OCI-LY1 (cell line): Measurements from ENCODE around the gene SCD.
"Not testable (repeated sequence)": the region's sequence is repeated elsewhere in the genome, so short reads cannot be mapped to it uniquely, and the experiment has no call there.

Experiments used
- H2AFZ ChIP-seq: fragments of 200-600 bp; sonication (generic), shearing (Covaris generic); 2 replicates; pipeline ENCODE4 v1.6.0; 2014; ENCODE audit warnings: antibody characterized with exemption, mild to moderate bottlenecking, low read length
- H3F3A ChIP-seq: fragments of 200-600 bp; sonication (generic), shearing (Covaris generic); 2 replicates; pipeline ENCODE4 v1.6.0; 2014; ENCODE audit warnings: mild to moderate bottlenecking, antibody characterized with exemption, low read length, moderate library complexity; ENCODE audit not compliant: insufficient read depth
- H3K27ac ChIP-seq: fragments of 200-600 bp; sonication (generic); 2 replicates; pipeline ENCODE4 v1.5.1; 2014; ENCODE audit warnings: low read length, mixed run types, mild to moderate bottlenecking, low read depth; ENCODE audit not compliant: poor library complexity, severe bottlenecking
- H3K27me3 ChIP-seq: fragments of 200-600 bp; sonication (generic); 2 replicates; pipeline ENCODE4 v1.6.0; 2014; ENCODE audit warnings: antibody characterized with exemption, mild to moderate bottlenecking, low read length, moderate library complexity; ENCODE audit not compliant: insufficient read depth
- H3K36me3 ChIP-seq: fragments of 200-600 bp; sonication (generic); 2 replicates; pipeline ENCODE4 v1.6.1; 2014; ENCODE audit warnings: mild to moderate bottlenecking, antibody characterized with exemption, low read length, moderate library complexity, mixed read lengths; ENCODE audit not compliant: insufficient read depth
- H3K4me1 ChIP-seq: fragments of 200-600 bp; sonication (generic); 2 replicates; pipeline ENCODE4 v1.5.1; 2014; ENCODE audit warnings: mild to moderate bottlenecking, low read length, moderate library complexity; ENCODE audit not compliant: insufficient read depth, severe bottlenecking
- H3K4me2 ChIP-seq: fragments of 200-600 bp; sonication (generic), shearing (Covaris generic); 2 replicates; pipeline ENCODE4 v1.6.1; 2014; ENCODE audit warnings: low read length
- H3K4me3 ChIP-seq: fragments of 200-600 bp; sonication (generic); 2 replicates; pipeline ENCODE4 v1.5.1; 2014; ENCODE audit warnings: low read length, low read depth, mild to moderate bottlenecking, mixed read lengths; ENCODE audit not compliant: poor library complexity, severe bottlenecking
- H3K79me2 ChIP-seq: fragments of 200-600 bp; shearing (Covaris generic); 2 replicates; pipeline ENCODE4 v1.6.1; 2016; ENCODE audit warnings: mixed run types, low read length, mixed read lengths; ENCODE audit not compliant: insufficient read depth
- H3K9ac ChIP-seq: fragments of 200-600 bp; sonication (generic), shearing (Covaris generic); 2 replicates; pipeline ENCODE4 v1.6.1; 2014; ENCODE audit warnings: mild to moderate bottlenecking, low read length, mixed read lengths
- H3K9me2 ChIP-seq: fragments of 200-600 bp; sonication (generic), shearing (Covaris generic); 2 replicates; pipeline ENCODE4 v1.6.1; 2014; ENCODE audit warnings: low read depth, mild to moderate bottlenecking, low read length, mixed read lengths
- H3K9me3 ChIP-seq: fragments of 200-600 bp; shearing (Covaris generic); 2 replicates; pipeline ENCODE4 v1.6.1; 2014; ENCODE audit warnings: low read length, mixed read lengths
- H4K20me1 ChIP-seq: fragments of 200-600 bp; sonication (generic), shearing (Covaris generic); 2 replicates; pipeline ENCODE4 v1.6.0; 2016; ENCODE audit warnings: mild to moderate bottlenecking, low read length; ENCODE audit not compliant: insufficient read depth
- EZH2 ChIP-seq: fragments of 200-600 bp; sonication (generic), shearing (Covaris generic); IDR thresholded peaks from 2 replicates; pipeline ENCODE4 v1.8.0; 2017; ENCODE audit warnings: borderline replicate concordance, mixed run types, mild to moderate bottlenecking, antibody characterized with exemption, low read length, moderate library complexity, mixed read lengths
- TF ChIP-seq, protein P1 (sequence below): fragments of 200-600 bp; sonication (generic), shearing (Covaris generic); IDR thresholded peaks from 2 replicates; pipeline ENCODE4 v1.5.1; 2017; ENCODE audit warnings: mild to moderate bottlenecking, antibody characterized with exemption, low read length, moderate library complexity, mixed read lengths

Gene SCD

DNA sequence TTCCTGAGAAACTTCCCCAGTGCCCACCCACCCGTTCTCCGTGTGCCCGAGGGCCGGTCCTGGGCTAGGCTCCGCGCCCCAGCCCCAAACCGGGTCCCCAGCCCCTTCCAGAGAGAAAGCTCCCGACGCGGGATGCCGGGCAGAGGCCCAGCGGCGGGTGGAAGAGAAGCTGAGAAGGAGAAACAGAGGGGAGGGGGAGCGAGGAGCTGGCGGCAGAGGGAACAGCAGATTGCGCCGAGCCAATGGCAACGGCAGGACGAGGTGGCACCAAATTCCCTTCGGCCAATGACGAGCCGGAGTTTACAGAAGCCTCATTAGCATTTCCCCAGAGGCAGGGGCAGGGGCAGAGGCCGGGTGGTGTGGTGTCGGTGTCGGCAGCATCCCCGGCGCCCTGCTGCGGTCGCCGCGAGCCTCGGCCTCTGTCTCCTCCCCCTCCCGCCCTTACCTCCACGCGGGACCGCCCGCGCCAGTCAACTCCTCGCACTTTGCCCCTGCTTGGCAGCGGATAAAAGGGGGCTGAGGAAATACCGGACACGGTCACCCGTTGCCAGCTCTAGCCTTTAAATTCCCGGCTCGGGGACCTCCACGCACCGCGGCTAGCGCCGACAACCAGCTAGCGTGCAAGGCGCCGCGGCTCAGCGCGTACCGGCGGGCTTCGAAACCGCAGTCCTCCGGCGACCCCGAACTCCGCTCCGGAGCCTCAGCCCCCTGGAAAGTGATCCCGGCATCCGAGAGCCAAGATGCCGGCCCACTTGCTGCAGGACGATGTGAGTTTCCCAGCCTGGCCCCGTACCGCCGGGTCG is at the start of gene SCD:
SCD (plus strand) TSS at position 469 of the 803 bp plus-strand sequence; CDS start at position 741, 272 bp downstream.
- H3K27me3 ChIP-seq, result no peaks in the 10 kb centered on the region
- H3K4me1 ChIP-seq, result peaks cover 43% of the 10 kb centered on the region
- H3K9ac ChIP-seq, result peak within 1 kb of the TSS; percentile 95
- peaks cover 45% of the 10 kb centered on the region for H3K36me3 ChIP-seq
- H3K9me3 ChIP-seq, result no peaks in the 10 kb centered on the region
- peak within 1 kb of the TSS; percentile 78 for H3K4me3 ChIP-seq
- H3K9me2 ChIP-seq, result no peaks in the 10 kb centered on the region
- no peak for TF ChIP-seq EZH2
- TF ChIP-seq, protein P1, sequence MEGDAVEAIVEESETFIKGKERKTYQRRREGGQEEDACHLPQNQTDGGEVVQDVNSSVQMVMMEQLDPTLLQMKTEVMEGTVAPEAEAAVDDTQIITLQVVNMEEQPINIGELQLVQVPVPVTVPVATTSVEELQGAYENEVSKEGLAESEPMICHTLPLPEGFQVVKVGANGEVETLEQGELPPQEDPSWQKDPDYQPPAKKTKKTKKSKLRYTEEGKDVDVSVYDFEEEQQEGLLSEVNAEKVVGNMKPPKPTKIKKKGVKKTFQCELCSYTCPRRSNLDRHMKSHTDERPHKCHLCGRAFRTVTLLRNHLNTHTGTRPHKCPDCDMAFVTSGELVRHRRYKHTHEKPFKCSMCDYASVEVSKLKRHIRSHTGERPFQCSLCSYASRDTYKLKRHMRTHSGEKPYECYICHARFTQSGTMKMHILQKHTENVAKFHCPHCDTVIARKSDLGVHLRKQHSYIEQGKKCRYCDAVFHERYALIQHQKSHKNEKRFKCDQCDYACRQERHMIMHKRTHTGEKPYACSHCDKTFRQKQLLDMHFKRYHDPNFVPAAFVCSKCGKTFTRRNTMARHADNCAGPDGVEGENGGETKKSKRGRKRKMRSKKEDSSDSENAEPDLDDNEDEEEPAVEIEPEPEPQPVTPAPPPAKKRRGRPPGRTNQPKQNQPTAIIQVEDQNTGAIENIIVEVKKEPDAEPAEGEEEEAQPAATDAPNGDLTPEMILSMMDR, result no peak
- H3F3A ChIP-seq, result no peaks in the 10 kb centered on the region
- no peaks in the 10 kb centered on the region for H4K20me1 ChIP-seq
- H3K27ac ChIP-seq, result peak within 1 kb of the TSS; percentile 84
- peak within 1 kb of the TSS; percentile 87 for H3K4me2 ChIP-seq
- H3K79me2 ChIP-seq, result peaks cover 20% of the 10 kb centered on the region
- H2AFZ ChIP-seq, result no peak within 1 kb of the TSS

DNA sequence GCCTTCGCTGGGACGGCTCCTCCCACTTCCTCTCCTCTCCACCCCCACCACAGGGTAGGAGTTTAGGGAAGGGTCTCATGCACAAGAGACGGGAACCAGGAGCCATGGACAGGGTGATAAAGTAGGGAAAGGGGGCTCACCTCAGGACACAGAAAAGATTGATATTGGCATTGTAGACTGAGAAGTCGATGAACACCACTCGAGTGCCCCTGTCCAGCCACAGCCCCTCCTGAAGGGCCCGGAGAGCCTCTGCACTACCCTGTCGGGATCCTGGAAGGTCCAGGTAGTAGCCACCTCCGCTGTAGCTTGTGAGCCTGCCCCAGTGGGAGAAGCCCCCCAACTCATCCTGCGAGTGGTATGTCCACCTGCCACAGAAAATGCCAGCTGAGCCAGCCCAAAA is 49.8 kb upstream of the SCD start:
- H3K9me3 ChIP-seq, result no peaks in the 10 kb centered on the region
- H3K9me2 ChIP-seq, result no peaks in the 10 kb centered on the region
- no peaks in the 10 kb centered on the region for H3K4me1 ChIP-seq
- no peaks in the 10 kb centered on the region for H3K79me2 ChIP-seq
- H3F3A ChIP-seq, result no peaks in the 10 kb centered on the region
- H4K20me1 ChIP-seq, result no peaks in the 10 kb centered on the region
- no peaks in the 10 kb centered on the region for H3K27me3 ChIP-seq
- no peak overlapping the region for H3K4me3 ChIP-seq
- no peak overlapping the region for H3K9ac ChIP-seq
- H3K36me3 ChIP-seq, result no peaks in the 10 kb centered on the region
- H3K27ac ChIP-seq, result no peak overlapping the region
- no peak for TF ChIP-seq EZH2
- TF ChIP-seq, protein P1, result no peak
- no peak overlapping the region for H2AFZ ChIP-seq
- no peak overlapping the region for H3K4me2 ChIP-seq

DNA sequence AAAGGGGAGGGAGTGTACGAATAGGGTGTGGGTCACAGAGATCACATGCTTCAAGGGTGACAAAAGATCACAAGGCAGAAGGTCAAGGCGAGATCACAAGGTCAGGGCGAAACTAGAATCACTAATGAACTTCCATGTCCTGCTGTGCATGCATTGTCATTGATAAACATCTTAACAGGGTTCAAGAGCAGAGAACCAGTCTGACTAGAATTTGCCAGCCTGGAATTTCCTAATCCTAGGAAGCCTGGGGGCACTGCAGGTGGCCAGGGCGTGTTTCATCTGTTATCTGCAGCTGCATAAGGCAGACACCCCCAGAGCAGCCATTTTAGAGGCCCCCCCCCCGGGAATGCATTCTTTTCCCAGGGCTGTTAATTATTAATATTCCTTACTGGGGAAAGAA is 45.9 kb upstream of the SCD start:
- H3K79me2 ChIP-seq, H3F3A ChIP-seq, H3K36me3 ChIP-seq, H2AFZ ChIP-seq, H3K27me3 ChIP-seq, H3K9me3 ChIP-seq, H4K20me1 ChIP-seq, H3K4me1 ChIP-seq, H3K27ac ChIP-seq, H3K9me2 ChIP-seq, H3K9ac ChIP-seq, H3K4me3 ChIP-seq, H3K4me2 ChIP-seq: not testable (repeated sequence)
